Right atrium auricular region (tissue), 2 donors: ENCODE results near the gene NDEL1. TPM values are rescaled to one million over a fixed set of nuclear protein-coding genes. Genes with fewer than 3 reads are reported as not detected.

Experiments used
- DNase-seq: peaks from one replicate; pipeline ENCODE4 v3.0.0-alpha.2; 2019; ENCODE audit warnings: low spot score
- H3K27ac ChIP-seq, 2 donors: fragments of 200-600 bp; sonication (generic); 1 replicate in 1 of 2; 2 replicates in 1 of 2; pipeline ENCODE4 v1.5.1; 2016 to 2019
- H3K27me3 ChIP-seq, 2 donors: fragments of 200-600 bp; sonication (generic); one replicate each; pipeline versions ENCODE4 v1.5.1 to v1.6.0; 2017 to 2019
- H3K36me3 ChIP-seq: fragments of 200-600 bp; sonication (generic); one replicate; pipeline ENCODE4 v1.5.1; 2016
- H3K4me1 ChIP-seq, 2 donors: fragments of 200-600 bp; sonication (generic); one replicate each; pipeline versions ENCODE4 v1.5.1 to v1.6.0; 2017 to 2019
- H3K4me3 ChIP-seq, 2 donors: fragments of 200-600 bp; sonication (generic); 1 replicate in 1 of 2; 2 replicates in 1 of 2; pipeline ENCODE4 v1.5.1; 2017 to 2019; ENCODE audit warnings: mild to moderate bottlenecking in 1 of 2, moderate library complexity in 1 of 2
- H3K9me3 ChIP-seq, 2 donors: fragments of 200-600 bp; sonication (generic); one replicate each; pipeline ENCODE4 v1.5.1; 2019
- CTCF ChIP-seq, 2 donors: fragments of 200-600 bp; sonication (generic); IDR thresholded peaks; one replicate each; pipeline ENCODE4 v1.5.1; 2019; ENCODE audit warnings: antibody characterized with exemption in 2 of 2
- total RNA-seq, 2 donors: library from RNA; depleted of rRNA; stranded (reverse); fragments of >200 nt; gene quantifications; one replicate each; pipeline ENCODE4 v1.1.0, GENCODE V29; 2016

Gene NDEL1
- total RNA-seq, 2 donors from 2014 or later, result 34.9 to 38.7 TPM

GRCh38 chr17:8499171-8499570, 63.5 kb downstream of the NDEL1 start:
- Histone ChIP-seq H3K27ac (no peak overlapping the region), H3K4me1 (no peaks in the 10 kb centered on the region), H3K36me3 (peaks cover 69% of the 10 kb centered on the region), H3K4me3 (no peak overlapping the region), H3K9me3 (no peaks in the 10 kb centered on the region), H3K27me3 (no peaks in the 10 kb centered on the region)
- DNase-seq, result no peak
- TF ChIP-seq CTCF (IDR thresholded peaks at IDR 0.05), result no peak

- no peak overlapping the region for H3K4me3 ChIP-seq
- no peak for DNase-seq
- no peak overlapping the region for H3K27ac ChIP-seq
- no peaks in the 10 kb centered on the region for H3K4me1 ChIP-seq
- H3K9me3 ChIP-seq, result no peaks in the 10 kb centered on the region
- H3K36me3 ChIP-seq, result peaks cover 69% of the 10 kb centered on the region
- no peak for TF ChIP-seq CTCF (IDR thresholded peaks at IDR 0.05)
- no peaks in the 10 kb centered on the region for H3K27me3 ChIP-seq
These were observed 63.9 kb downstream of the NDEL1 start for GRCh38 chr17:8499614-8500013.

GRCh38 chr17:8500609-8501008, 64.9 kb downstream of the NDEL1 start:
- TF ChIP-seq CTCF (IDR thresholded peaks at IDR 0.05), result no peak
- H3K4me3 ChIP-seq, result no peak overlapping the region
- no peak overlapping the region for H3K27ac ChIP-seq
- H3K4me1 ChIP-seq, result no peaks in the 10 kb centered on the region
- no peaks in the 10 kb centered on the region for H3K27me3 ChIP-seq
- H3K9me3 ChIP-seq, result no peaks in the 10 kb centered on the region
- peaks cover 65% of the 10 kb centered on the region for H3K36me3 ChIP-seq
- no peak for DNase-seq

GRCh38 chr17:8502126-8502525, 66.4 kb downstream of the NDEL1 start:
- TF ChIP-seq CTCF (IDR thresholded peaks at IDR 0.05), result no peak
- H3K9me3 ChIP-seq, result no peaks in the 10 kb centered on the region
- no peaks in the 10 kb centered on the region for H3K4me1 ChIP-seq
- H3K27me3 ChIP-seq, result no peaks in the 10 kb centered on the region
- no peak overlapping the region for H3K27ac ChIP-seq
- DNase-seq, result no peak
- peaks cover 62% of the 10 kb centered on the region for H3K36me3 ChIP-seq
- no peak overlapping the region for H3K4me3 ChIP-seq

GRCh38 chr17:8503368-8503767, 67.7 kb downstream of the NDEL1 start:
- H3K36me3 ChIP-seq, result peaks cover 62% of the 10 kb centered on the region
- no peaks in the 10 kb centered on the region for H3K9me3 ChIP-seq

More at GRCh38 chr17:8503368-8503767, 67.7 kb downstream of the NDEL1 start:
- Histone ChIP-seq H3K27me3 (no peaks in the 10 kb centered on the region), H3K27ac (peak overlapping the region; percentile 18 to 36), H3K4me1 (no peaks in the 10 kb centered on the region), H3K4me3 (no peak overlapping the region)
- peak; percentile 81 for DNase-seq
- TF ChIP-seq CTCF (IDR thresholded peaks at IDR 0.05), result no peak
